Measurements from ENCODE around the gene REM2. TPM values are rescaled to one million over a fixed set of nuclear protein-coding genes. Genes with fewer than 3 reads are reported as not detected.

Gene REM2
- total RNA-seq, 1 experiment from 2014 or later = 1.2 TPM

DNA sequence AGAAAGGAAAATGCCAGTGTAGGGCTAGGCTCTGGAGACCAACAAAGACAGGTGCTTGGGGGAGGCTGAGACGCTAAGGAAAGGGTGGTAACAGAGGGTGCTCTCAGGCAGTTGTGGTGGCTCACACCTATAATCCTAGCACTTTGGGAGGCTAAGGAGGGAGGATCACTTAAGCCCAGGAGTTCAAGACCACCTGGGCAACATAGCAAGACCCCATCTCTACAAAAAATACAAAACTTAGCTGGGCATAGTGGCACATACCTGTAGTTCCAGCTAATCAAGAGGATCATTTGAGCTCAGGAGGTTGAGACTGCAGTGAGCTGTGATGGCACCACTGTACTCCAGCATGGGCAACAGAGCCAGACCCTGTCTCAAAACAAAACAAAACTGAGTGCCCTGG lies 12.4 kb downstream of the REM2 start:
- DNase-seq = no peak

More for the DNA sequence above, 12.4 kb downstream of the REM2 start:
- H4K5ac ChIP-seq (ENCODE audit: insufficient read length, low read depth, low read length) = no peak overlapping the region
- Mint-ChIP-seq H3K4me3 (no peak overlapping the region), H3K36me3 (ENCODE audit: insufficient read depth in 1 of 3, low read depth in 3 of 3) (peaks cover 0 to 5% (median 0%) of the 10 kb centered on the region in 3 experiments; a peak in 4 of 7 replicates), H3K4me1 (peaks cover 18 to 27% of the 10 kb centered on the region in 2 experiments), H3K27ac (no peak overlapping the region), H3K9me3 (no peaks in the 10 kb centered on the region), H3K27me3 (ENCODE audit: low read depth) (peaks cover 46% of the 10 kb centered on the region)
- H4K8ac ChIP-seq (replicated peaks; ENCODE audit: insufficient read length, low read depth, low read length) = no peak overlapping the region
- no peak overlapping the region for H3K18ac ChIP-seq (ENCODE audit: insufficient read length, low read depth, low read length)
- H3K27ac ChIP-seq (ENCODE audit: insufficient read length, low read depth, low read length) = no peak overlapping the region
- no peak overlapping the region for H3K4ac ChIP-seq (ENCODE audit: low read depth, low read length)
- H3K79me2 ChIP-seq (ENCODE audit: insufficient read depth, low read length) = no peaks in the 10 kb centered on the region
- H2AK5ac ChIP-seq (ENCODE audit: insufficient read length, low read length) = no peak overlapping the region
- H4K20me1 ChIP-seq (ENCODE audit: control insufficient read depth, insufficient read depth, insufficient read length) = no peaks in the 10 kb centered on the region
- H3K9ac ChIP-seq (ENCODE audit: extremely low read depth, insufficient read length, low read length) = no peak overlapping the region
- TF ChIP-seq CTCF (conservative IDR thresholded peaks at IDR 0.05) = no peak
- no peaks in the 10 kb centered on the region for H3K9me3 ChIP-seq (ENCODE audit: control insufficient read depth, low read depth, low read length)
- no peak overlapping the region for H2AFZ ChIP-seq (ENCODE audit: low read length)
- H3K23me2 ChIP-seq (ENCODE audit: insufficient read length, low read depth, low read length, poor library complexity, severe bottlenecking) = no peaks in the 10 kb centered on the region
- no peak overlapping the region for H3K4me2 ChIP-seq (ENCODE audit: insufficient read depth, insufficient read length, low read length)
- H2BK12ac ChIP-seq (ENCODE audit: insufficient read length, low read depth, low read length) = no peak overlapping the region
- no peak overlapping the region for H4K91ac ChIP-seq (ENCODE audit: insufficient read length, low read depth, low read length)
- H2BK15ac ChIP-seq (ENCODE audit: low read depth, low read length) = no peak overlapping the region
- H2BK20ac ChIP-seq (ENCODE audit: low read depth, low read length, poor library complexity, severe bottlenecking) = no peak overlapping the region
- no peak overlapping the region for H3T11ph ChIP-seq (ENCODE audit: low read length)
- no peak overlapping the region for H2BK120ac ChIP-seq (ENCODE audit: low read depth, low read length, poor library complexity, severe bottlenecking)
- no peaks in the 10 kb centered on the region for H3K79me1 ChIP-seq (ENCODE audit: insufficient read depth, low read depth, low read length, poor library complexity, severe bottlenecking)
- H3K23ac ChIP-seq (ENCODE audit: insufficient read length, low read depth, low read length) = no peak overlapping the region
- H3K4me1 ChIP-seq (ENCODE audit: insufficient read depth, low read length) = no peaks in the 10 kb centered on the region
- peaks cover 9% of the 10 kb centered on the region; the same call in 1 of the 2 replicates for H3K27me3 ChIP-seq (ENCODE audit: insufficient read depth, low read length)
- H2BK5ac ChIP-seq (ENCODE audit: insufficient read length, low read length) = no peak overlapping the region
- H3K14ac ChIP-seq (ENCODE audit: insufficient read depth, low read length) = no peak overlapping the region
- H3K56ac ChIP-seq (ENCODE audit: insufficient read length, low read depth, low read length) = no peak overlapping the region
- WGBS (ENCODE audit: extremely low coverage, insufficient read length, low lambda C conversion rate) = no CpG with 5 or more reads among the region's 1 CpG
